Activated naive CD4-positive, alpha-beta T cell treated with anti-CD3 and anti-CD28 coated beads, Interleukin-2, amount 50 U/mL, for 72 hours (primary cell): ENCODE data around the gene SPDYE3. TPM values are rescaled to one million over a fixed set of nuclear protein-coding genes. Genes with fewer than 3 reads are reported as not detected.
"Not testable (repeated sequence)": the region's sequence is repeated elsewhere in the genome, so short reads cannot be mapped to it uniquely, and the experiment has no call there.

Experiments used
- ATAC-seq, 2 donors: fragments of 150-1000 bp; cut with Tn5 transposase; 2 replicates each; pipeline ENCODE4 v1.10.0; 2021; ENCODE audit warnings: mild to moderate bottlenecking in 2 of 2, moderate library complexity in 2 of 2
- DNase-seq, 2 donors: peaks; one replicate each; pipeline ENCODE4 v3.0.0; 2021 to 2022; ENCODE audit warnings: low spot score in 2 of 2
- H3K27ac Mint-ChIP-seq, 2 donors: one replicate each; pipeline ENCODE4 v1.8.0; 2022; ENCODE audit warnings: mild to moderate bottlenecking in 2 of 2, mixed read lengths in 2 of 2
- H3K36me3 Mint-ChIP-seq, 2 donors: one replicate each; pipeline ENCODE4 v1.8.0; 2022; ENCODE audit warnings: mixed read lengths in 2 of 2
- H3K9me3 Mint-ChIP-seq, 2 donors: one replicate each; pipeline ENCODE4 v1.8.0; 2022; ENCODE audit warnings: mixed read lengths in 2 of 2
- total RNA-seq, 2 donors: library from RNA; stranded (reverse); gene quantifications; one replicate each; pipeline ENCODE4 v1.2.3, GENCODE V29; 2022

SPDYE3 gene
- total RNA-seq, 2 donors from 2014 or later = not detected

GRCh38 chr7:100338083-100338696 lies 30.7 kb downstream of the SPDYE3 start:
- not testable (repeated sequence) for ATAC-seq, DNase-seq, H3K9me3 Mint-ChIP-seq
- H3K27ac Mint-ChIP-seq = peak overlapping the region; percentile 18 to 84
- peaks cover 12% of the 10 kb centered on the region in 2 donors for H3K36me3 Mint-ChIP-seq

- ATAC-seq, DNase-seq, H3K9me3 Mint-ChIP-seq: not testable (repeated sequence)
- Mint-ChIP-seq H3K36me3 (peaks cover 12 to 18% of the 10 kb centered on the region in 2 donors), H3K27ac (peak overlapping the region; percentile 2 to 45)
Observed at GRCh38 chr7:100341286-100341685, 33.8 kb downstream of the SPDYE3 start.

GRCh38 chr7:100342765-100343164 lies 35.3 kb downstream of the SPDYE3 start:
- DNase-seq (no peak), ATAC-seq (no peak)
- peaks cover 17 to 28% of the 10 kb centered on the region in 2 donors for H3K36me3 Mint-ChIP-seq
- no peaks in the 10 kb centered on the region for H3K9me3 Mint-ChIP-seq
- H3K27ac Mint-ChIP-seq = peak overlapping the region in 1 of 2 donors; percentile 2

- not testable (repeated sequence) for DNase-seq, H3K9me3 Mint-ChIP-seq
- Mint-ChIP-seq H3K36me3 (peaks cover 12 to 19% of the 10 kb centered on the region in 2 donors), H3K27ac (peak overlapping the region; percentile 79 to 94)
- peak in 1 of 2 donors; percentile 12 for ATAC-seq
Observed at GRCh38 chr7:100344124-100344559, 36.6 kb downstream of the SPDYE3 start.

- ATAC-seq (peak; percentile 86 to 91), DNase-seq (peak; percentile 68 to 84)
- H3K9me3 Mint-ChIP-seq = not testable (repeated sequence)
- peak overlapping the region; percentile 79 to 94 for H3K27ac Mint-ChIP-seq
- peaks cover 12 to 19% of the 10 kb centered on the region in 2 donors for H3K36me3 Mint-ChIP-seq
Observed at GRCh38 chr7:100344560-100345287, 37.2 kb downstream of the SPDYE3 start.

GRCh38 chr7:100345288-100345672 lies 37.8 kb downstream of the SPDYE3 start:
- ATAC-seq (peak; percentile 54 to 77), DNase-seq (peak in 1 of 2 donors; percentile 48)
- peak overlapping the region in 1 of 2 donors; percentile 79 for H3K27ac Mint-ChIP-seq

GRCh38 chr7:100346921-100347320 lies 39.4 kb downstream of the SPDYE3 start:
- ATAC-seq (no peak), DNase-seq (no peak)
- Mint-ChIP-seq H3K36me3 (peaks cover 12 to 24% of the 10 kb centered on the region in 2 donors), H3K27ac (no peak overlapping the region), H3K9me3 (no peaks in the 10 kb centered on the region)

More at GRCh38 chr7:100345288-100345672, 37.8 kb downstream of the SPDYE3 start:
- H3K36me3 Mint-ChIP-seq = peaks cover 12 to 24% of the 10 kb centered on the region in 2 donors
- H3K9me3 Mint-ChIP-seq = not testable (repeated sequence)

- Mint-ChIP-seq H3K27ac (peak overlapping the region; percentile 7 to 56), H3K36me3 (peaks cover 12 to 24% of the 10 kb centered on the region in 2 donors), H3K9me3 (no peaks in the 10 kb centered on the region)
- ATAC-seq (no peak), DNase-seq (no peak)
Observed at GRCh38 chr7:100348805-100349204, 41.3 kb downstream of the SPDYE3 start.

- Mint-ChIP-seq H3K9me3 (no peaks in the 10 kb centered on the region), H3K27ac (no peak overlapping the region), H3K36me3 (peaks cover 12 to 24% of the 10 kb centered on the region in 2 donors)
- DNase-seq (no peak), ATAC-seq (no peak)
Observed at GRCh38 chr7:100349757-100350156, 42.3 kb downstream of the SPDYE3 start.

- H3K36me3 Mint-ChIP-seq = peaks cover 7 to 18% of the 10 kb centered on the region in 2 donors
- DNase-seq (no peak), ATAC-seq (no peak)
- H3K9me3 Mint-ChIP-seq = no peaks in the 10 kb centered on the region
- H3K27ac Mint-ChIP-seq = peak overlapping the region; percentile 70 to 79
Observed at GRCh38 chr7:100351657-100352058, 44.2 kb downstream of the SPDYE3 start.

- H3K9me3 Mint-ChIP-seq, DNase-seq: not testable (repeated sequence)
- H3K36me3 Mint-ChIP-seq = peaks cover 6 to 12% of the 10 kb centered on the region in 2 donors
- ATAC-seq = peak; percentile 25 to 53
- peak overlapping the region in 1 of 2 donors; percentile 75 for H3K27ac Mint-ChIP-seq
Observed at GRCh38 chr7:100352230-100352781, 44.8 kb downstream of the SPDYE3 start.

GRCh38 chr7:100352984-100353684 lies 45.6 kb downstream of the SPDYE3 start:
- Mint-ChIP-seq H3K9me3 (no peaks in the 10 kb centered on the region), H3K27ac (peak overlapping the region; percentile 75 to 92), H3K36me3 (peaks cover 0 to 7% of the 10 kb centered on the region in 2 donors)
- no peak for DNase-seq
- ATAC-seq = peak; percentile 8 to 14

- peaks cover 0 to 7% of the 10 kb centered on the region in 2 donors for H3K36me3 Mint-ChIP-seq
- H3K27ac Mint-ChIP-seq = peak overlapping the region; percentile 75 to 92
- ATAC-seq = peak; percentile 62 to 66
- no peak for DNase-seq
- H3K9me3 Mint-ChIP-seq = no peaks in the 10 kb centered on the region
Observed at GRCh38 chr7:100353685-100354330, 46.3 kb downstream of the SPDYE3 start.

- Mint-ChIP-seq H3K9me3 (no peaks in the 10 kb centered on the region), H3K36me3 (peaks cover 10 to 11% of the 10 kb centered on the region in 2 donors), H3K27ac (peak overlapping the region in 1 of 2 donors; percentile 60)
- ATAC-seq (no peak), DNase-seq (no peak)
Observed at GRCh38 chr7:100356416-100357068, 49.0 kb downstream of the SPDYE3 start.

GRCh38 chr7:100357131-100357561 lies 49.6 kb downstream of the SPDYE3 start:
- peak overlapping the region in 1 of 2 donors; percentile 46 for H3K27ac Mint-ChIP-seq
- peaks cover 10 to 12% of the 10 kb centered on the region in 2 donors for H3K36me3 Mint-ChIP-seq
- no peak for DNase-seq
- ATAC-seq = no peak
- H3K9me3 Mint-ChIP-seq = no peaks in the 10 kb centered on the region
